HG03095 (cell line): Measurements from ENCODE around the gene DPF1.
"Not testable (repeated sequence)": the region's sequence is repeated elsewhere in the genome, so short reads cannot be mapped to it uniquely, and the experiment has no call there.

Experiments
- ATAC-seq: cut with Tn5 transposase; IDR thresholded peaks from one replicate; pipeline ENCODE4 v1.9.1; 2021; ENCODE audit warnings: moderate library complexity; ENCODE audit not compliant: unreplicated experiment

DPF1 gene

GRCh38 chr19:38224014-38224862 is at the start of gene DPF1:
Gene DPF1 (minus strand): TSS chr19:38224222. CDS start chr19:38224142, 80 bp downstream.
- ATAC-seq: peak; percentile 73

- no peak for ATAC-seq
Measured at GRCh38 chr19:38273499-38273898, 49.5 kb upstream of the DPF1 start.

DNA sequence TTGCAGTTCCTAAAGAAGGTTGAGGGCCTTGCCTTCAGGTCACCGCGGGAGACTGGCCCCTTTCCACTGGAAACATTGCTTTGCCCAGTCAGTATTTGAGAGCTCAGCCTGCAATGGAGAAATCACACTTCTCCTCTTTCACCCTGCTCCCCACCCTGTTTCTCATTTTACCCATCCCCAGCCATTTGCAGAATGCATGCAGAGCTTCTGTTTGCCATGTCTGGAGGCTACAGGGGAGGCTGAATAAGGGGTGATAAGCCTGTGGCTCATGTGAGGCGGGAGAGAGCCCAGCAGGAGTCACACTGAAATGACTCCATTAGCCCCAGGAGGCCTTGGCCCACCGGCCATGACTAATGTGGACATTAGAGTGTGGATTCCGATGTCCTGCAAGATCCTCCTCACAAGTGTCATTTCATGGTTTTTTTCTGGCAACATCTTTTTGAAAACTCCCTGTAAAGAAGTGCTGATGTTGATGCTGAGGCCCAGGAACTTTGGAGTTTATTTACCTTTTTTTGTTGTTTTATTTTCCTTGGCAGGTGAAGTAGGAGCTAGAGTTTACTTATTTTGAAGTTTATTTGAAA is 46.7 kb upstream of the DPF1 start:
- ATAC-seq: no peak

DNA sequence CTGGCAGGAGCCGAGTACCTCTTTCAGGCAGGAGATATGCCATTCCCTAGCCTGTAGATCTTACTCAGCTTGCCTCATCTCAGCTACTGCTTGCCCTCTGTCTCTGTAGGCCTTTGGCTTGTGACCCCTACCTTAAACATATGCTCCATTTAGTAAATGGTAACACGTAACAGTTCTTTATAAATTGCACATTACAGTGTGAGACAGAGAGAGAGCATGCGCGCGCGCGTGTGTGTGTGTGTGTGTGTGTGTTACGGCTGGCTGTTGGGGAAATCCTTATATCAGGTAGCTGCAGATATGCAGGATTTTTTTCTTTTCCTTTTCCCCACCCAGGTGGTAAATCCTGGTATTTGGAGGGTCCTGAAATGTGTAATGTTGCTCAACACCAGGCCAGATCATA is 44.5 kb upstream of the DPF1 start:
- no peak for ATAC-seq

DNA sequence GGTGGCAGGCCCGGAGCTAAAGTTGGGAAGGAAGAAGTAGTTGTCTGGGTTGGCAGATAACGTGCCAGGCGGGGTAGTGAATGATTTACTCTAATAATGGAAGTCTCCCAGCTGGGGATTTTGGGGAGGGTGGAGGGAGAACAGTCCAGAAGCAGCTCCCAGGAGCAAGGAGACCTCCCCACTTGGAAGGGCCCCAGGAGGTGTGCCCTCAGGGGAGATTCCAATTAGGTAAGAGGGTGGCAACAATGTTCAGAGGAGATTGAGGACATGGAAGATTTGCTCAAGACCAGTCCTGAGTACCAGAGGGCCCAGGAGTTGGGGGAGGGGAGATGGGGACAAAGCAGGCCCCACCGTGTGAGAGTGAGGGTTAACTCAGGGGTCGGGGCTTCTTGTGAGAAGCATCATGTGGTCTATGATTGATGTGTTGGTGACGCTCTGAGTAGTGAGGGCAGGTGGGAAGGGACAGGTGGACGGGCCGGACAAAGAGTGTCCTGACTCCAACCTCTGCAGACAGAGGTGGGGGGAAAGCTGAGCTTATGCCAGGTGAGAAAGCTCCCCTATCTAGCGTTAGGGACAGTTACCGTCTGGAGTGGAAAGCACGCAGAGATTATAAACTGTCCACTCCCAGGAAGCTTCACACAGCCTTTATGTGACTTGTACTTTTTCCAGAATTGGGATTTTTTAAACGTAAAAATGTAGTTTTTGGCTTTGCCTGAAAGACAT is 43.9 kb upstream of the DPF1 start:
- ATAC-seq: no peak

DNA sequence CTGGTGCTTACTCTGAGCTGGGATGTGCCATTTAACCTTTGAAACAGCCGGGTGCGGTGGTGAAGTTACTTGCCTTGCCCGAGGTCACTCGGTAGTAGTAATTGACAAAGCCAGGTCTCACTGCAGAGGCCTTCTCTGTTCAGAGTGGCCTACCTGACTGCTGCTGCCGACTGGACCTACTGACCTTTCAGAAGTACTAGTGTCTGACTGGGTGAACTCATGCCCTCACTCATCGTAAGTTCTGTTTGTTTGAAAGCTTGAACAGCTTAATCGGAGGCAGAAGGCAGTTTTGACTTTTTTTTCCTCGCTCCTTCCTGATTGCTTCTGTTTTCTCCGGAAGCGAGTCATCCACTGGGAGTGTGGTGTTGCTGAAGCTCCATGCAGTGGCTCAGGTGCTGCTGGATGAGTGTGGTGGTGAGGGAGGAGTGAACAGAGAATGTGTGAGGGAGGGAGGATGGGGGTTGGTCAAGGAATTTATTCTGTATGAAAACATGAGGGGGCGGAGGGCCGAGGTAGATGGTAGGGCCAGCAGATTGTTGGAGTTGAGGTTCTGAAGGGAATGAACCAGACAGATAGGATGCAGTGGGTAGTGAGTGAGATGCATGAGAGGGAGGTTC is 43.1 kb upstream of the DPF1 start:
- ATAC-seq: no peak

GRCh38 chr19:38265921-38266429 is 42.0 kb upstream of the DPF1 start:
- ATAC-seq: no peak

GRCh38 chr19:38265213-38265861 is 41.3 kb upstream of the DPF1 start:
- no peak for ATAC-seq

DNA sequence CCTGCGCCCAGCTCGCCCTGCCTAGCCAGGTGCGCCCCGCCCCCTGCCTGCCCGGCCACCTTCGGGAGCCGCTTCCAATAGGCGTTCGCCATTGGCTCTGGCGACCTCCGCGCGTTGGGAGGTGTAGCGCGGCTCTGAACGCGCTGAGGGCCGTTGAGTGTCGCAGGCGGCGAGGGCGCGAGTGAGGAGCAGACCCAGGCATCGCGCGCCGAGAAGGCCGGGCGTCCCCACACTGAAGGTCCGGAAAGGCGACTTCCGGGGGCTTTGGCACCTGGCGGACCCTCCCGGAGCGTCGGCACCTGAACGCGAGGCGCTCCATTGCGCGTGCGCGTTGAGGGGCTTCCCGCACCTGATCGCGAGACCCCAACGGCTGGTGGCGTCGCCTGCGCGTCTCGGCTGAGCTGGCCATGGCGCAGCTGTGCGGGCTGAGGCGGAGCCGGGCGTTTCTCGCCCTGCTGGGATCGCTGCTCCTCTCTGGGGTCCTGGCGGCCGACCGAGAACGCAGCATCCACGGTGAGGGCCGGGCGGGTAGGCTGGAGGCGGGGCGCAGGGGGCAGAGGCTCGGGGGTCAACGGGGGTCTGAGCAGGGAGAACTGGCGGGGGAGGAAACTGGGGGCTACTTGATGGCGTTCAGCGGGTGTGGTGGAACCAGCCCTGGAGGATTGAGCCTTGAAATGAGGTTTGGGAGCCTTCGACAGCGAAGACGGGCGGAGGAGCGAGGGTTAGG is 40.6 kb upstream of the DPF1 start, which contains the start of gene SPINT2:
SPINT2 (plus strand) TSS at position 88 of the 727 bp plus-strand sequence; CDS start at position 408, 320 bp downstream.
- peak; percentile 6 for ATAC-seq

- peak; percentile 55 for ATAC-seq
Measured at GRCh38 chr19:38263689-38264485, 39.9 kb upstream of the DPF1 start.

DNA sequence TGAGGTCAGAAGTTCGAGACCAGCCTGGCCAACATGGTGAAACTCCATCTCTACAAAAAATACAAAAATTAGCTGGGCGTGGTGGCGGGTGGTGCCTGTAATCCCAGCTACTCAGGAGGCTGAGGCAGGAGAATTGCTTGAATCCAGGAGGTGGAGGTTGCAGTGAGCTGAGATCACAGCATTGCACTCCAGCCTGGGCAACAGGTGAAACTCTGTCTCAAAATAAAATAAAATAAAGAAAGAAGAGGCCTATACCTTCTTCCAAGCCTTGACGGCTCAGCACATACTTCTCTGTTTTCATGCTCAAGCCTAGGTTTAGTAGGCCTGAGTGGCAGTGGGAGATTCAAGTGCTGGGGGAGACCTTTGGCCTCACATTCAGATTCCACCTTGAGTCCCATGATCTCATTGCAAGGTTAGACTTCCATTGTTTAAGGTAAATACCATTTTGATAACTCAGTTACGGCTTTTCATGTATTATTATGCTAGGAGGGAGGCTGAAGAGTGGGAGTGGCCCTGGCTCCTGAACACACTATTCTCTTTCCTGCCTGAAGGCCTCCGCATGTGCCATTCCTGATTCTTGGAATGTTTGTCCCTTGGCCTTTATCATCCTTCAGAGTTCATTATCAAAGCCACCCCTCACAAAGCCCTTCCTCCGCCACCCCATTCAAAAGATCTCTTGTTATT is 38.7 kb upstream of the DPF1 start:
- no peak for ATAC-seq

DNA sequence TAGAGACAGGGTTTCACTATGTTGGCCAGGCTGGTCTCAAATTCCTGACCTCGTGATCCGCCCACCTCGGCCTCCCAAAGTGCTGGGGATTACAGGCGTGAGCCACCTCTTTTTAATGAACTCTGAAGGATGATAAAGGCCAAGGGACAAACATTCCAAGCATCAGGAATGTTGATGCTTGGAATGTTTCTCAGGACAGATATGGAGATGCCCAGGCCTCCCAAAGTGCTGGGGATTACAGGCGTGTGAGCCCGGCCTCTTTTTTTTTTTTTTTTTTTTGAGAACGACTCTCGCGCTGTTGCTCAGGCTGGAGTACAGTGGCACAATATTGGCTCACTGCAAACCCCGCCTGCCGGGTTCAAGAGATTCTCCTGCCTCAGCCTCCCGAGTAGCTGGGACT is 37.9 kb upstream of the DPF1 start:
- ATAC-seq: not testable (repeated sequence)

DNA sequence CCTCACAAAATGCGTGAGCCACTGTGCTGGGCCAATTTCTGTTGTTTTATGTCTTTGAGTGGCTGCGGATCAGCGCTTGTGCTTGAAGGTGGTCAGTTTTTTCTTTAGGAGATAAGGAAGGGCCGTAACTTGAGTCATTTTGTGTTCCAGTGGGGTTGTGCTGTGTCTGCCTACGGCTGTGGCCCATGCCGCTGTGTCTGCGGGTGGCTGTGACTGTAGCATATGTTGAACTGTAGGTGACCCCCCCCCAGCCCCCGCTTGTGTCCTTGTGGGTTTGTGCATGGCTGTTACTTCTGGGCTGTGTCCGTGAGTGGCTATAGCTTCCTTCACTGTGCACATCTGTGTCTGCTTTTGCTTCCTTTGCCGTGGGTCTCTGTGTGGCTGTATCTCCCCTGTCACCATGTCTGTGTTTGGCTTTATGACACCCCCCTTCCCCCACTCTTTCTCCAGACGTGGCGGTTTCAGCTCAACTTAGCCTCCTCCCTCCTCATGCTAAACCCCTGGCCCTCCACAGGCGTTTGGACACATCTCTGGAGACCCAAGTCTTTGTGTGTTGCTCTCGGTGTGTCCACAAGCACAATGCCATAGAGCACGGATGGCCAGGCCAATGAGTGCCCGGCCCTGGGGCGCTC is 31.5 kb upstream of the DPF1 start:
- ATAC-seq: no peak

DNA sequence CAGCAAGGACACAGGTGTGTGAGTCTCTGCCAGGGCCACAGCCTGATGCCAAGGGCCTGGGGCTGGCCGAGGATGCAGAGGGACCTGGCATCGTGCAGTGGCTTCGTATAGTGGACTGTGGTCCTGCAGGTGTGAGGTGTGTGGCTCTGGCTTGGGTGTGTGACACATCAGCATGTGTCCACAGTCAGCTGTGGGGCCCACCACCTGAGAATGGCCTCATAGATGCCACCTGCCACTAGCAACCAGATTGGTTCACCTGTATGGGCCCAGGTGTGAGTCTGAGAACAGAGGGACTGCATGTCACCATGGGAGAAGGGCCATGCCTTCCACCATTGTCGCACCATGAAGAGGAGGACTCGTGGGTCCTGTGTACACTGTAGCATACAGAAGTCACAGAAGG is 29.8 kb upstream of the DPF1 start:
- no peak for ATAC-seq

DNA sequence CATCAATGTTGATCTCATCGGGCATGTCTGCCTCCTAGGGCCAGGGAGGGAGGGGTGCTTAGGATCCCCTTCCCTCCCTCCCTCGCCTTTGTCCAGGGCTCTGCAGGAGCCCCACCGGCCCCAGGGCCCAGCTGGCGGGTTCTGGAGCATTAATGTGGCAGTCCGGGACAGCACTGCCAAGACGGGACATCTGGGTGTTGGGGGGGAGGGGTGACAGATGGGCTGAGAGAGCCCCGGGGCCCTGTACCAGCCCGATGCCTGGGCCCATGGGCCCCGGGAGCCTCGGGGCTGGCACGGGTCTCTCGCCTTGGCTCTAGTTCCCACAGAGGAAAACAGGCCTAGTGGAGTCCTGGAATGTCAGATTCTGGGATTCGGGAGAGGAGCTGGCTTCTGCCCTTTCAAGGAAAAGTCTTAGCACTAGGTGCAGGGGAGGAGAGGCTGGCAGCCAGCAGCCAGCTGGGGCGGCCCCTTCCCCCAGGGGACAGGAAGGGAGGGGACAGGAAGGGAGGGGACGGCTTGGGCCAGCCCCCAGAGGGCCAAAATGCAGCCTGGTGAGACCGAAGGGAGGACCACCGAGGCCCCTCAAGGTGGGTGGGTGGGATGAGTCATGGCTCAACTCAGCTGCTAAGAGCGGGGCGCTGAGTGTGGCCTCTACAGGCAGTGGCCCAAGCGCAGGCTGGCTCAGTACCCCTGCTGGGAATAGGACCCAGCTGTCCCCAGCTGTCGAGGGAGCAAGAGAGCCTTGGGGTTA is 29.1 kb upstream of the DPF1 start:
- no peak for ATAC-seq

- ATAC-seq: no peak
Measured at GRCh38 chr19:38252385-38252784, 28.4 kb upstream of the DPF1 start.

DNA sequence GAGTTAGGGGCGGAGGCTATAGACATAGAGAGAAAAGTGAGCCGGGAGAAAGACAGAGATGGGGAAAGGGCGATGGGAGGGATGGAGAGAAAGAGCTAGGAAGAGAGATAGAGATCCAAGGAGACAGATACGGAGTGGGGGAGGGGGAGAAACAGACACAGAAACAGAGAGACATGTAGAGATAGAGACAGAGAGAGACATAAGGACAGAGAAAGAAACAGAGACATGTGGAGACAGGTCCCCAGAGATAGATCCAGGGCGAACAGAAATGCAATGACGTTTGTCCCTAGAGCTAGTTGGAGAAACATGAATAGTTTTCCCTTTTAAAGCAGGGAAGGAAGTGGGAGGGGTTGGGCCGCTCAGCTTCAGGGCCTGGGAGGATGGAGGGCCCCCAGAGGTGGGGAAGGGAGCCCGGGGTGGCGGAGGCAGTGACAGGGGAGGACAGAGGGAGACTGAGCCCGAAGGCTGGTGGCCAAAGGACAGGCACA is 27.6 kb upstream of the DPF1 start:
- ATAC-seq: no peak
